H1 (cell line): ENCODE results near the gene EPB41L5.

ENCODE experiments used
- RAD21 ChIP-seq, 2 experiments: IDR thresholded peaks in 1 of 2; conservative IDR thresholded peaks in 1 of 2; 2 replicates each; pipeline ENCODE4 v1.6.1; 2011; ENCODE audit warnings: low read depth in 2 of 2, low read length in 2 of 2, improper control_type of control experiment in 1 of 2, inconsistent platforms in 1 of 2, mild to moderate bottlenecking in 1 of 2, moderate library complexity in 1 of 2
- TF ChIP-seq, protein P1 (sequence below), 3 experiments: IDR thresholded peaks; 1 replicate in 2 of 3; 2 replicates in 1 of 3; pipeline versions ENCODE4 v1.5.1 to v1.6.1; 2011; ENCODE audit warnings: low read length in 3 of 3, mild to moderate bottlenecking in 3 of 3, inconsistent platforms in 2 of 3, low read depth in 1 of 3, moderate library complexity in 1 of 3; ENCODE audit not compliant: insufficient read depth in 1 of 3; ENCODE audit errors: control extremely low read depth in 1 of 3

DNA sequence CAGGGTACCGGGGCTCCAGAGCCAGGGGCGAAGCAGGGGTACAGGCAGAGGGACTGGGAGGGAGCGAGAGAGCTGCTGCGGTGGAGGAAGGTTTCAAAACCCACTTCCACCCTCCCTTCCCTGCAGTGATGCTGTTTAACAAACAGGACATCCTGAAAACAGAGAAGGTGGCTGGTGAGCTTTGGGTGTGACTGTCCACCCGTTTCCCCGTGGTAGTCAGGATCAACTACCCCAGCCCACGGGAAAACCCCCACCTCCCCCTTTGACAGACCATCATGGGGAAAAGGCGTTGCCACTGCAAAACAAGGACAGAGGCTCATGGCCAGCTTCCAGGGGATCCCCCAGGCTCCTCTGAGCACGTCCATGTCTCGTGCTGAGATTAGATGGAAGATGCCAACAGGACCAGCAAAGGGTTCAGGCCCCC is 197.4 kb downstream of the EPB41L5 start:
- TF ChIP-seq, protein P1, sequence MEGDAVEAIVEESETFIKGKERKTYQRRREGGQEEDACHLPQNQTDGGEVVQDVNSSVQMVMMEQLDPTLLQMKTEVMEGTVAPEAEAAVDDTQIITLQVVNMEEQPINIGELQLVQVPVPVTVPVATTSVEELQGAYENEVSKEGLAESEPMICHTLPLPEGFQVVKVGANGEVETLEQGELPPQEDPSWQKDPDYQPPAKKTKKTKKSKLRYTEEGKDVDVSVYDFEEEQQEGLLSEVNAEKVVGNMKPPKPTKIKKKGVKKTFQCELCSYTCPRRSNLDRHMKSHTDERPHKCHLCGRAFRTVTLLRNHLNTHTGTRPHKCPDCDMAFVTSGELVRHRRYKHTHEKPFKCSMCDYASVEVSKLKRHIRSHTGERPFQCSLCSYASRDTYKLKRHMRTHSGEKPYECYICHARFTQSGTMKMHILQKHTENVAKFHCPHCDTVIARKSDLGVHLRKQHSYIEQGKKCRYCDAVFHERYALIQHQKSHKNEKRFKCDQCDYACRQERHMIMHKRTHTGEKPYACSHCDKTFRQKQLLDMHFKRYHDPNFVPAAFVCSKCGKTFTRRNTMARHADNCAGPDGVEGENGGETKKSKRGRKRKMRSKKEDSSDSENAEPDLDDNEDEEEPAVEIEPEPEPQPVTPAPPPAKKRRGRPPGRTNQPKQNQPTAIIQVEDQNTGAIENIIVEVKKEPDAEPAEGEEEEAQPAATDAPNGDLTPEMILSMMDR (IDR thresholded peaks at IDR 0.05; ENCODE audit: control extremely low read depth in 1 of 3, insufficient read depth in 1 of 3, low read depth in 1 of 3, low read length in 3 of 3) = no peak
- no peak for TF ChIP-seq RAD21 (IDR thresholded peaks at IDR 0.05 in 1 of 2, conservative IDR thresholded peaks at IDR 0.05 in 1 of 2; ENCODE audit: low read depth in 2 of 2, low read length in 2 of 2)
